GM23338 (cell line): Measurements from ENCODE around the gene TRPM1. TPM values are rescaled to one million over a fixed set of nuclear protein-coding genes. Genes with fewer than 3 reads are reported as not detected.
A peak's percentile ranks its signal among the peaks of the same experiment; 100 is the strongest.

Experiments used
- ATAC-seq: fragments of 200-7000 bp; cut with Tn5 transposase; 3 replicates; pipeline ENCODE4 v1.9.1; 2020
- DNase-seq: peaks from one replicate; pipeline ENCODE4 v3.0.0-alpha.2; 2015; ENCODE audit warnings: low spot score
- H2AFZ ChIP-seq: fragments of 200-600 bp; sonication (generic); 2 replicates; pipeline ENCODE4 v1.8.0; 2016; ENCODE audit warnings: antibody characterized with exemption, mild to moderate bottlenecking, moderate library complexity
- H3F3A ChIP-seq: fragments of 200-600 bp; sonication (generic); replicated peaks from 2 replicates; pipeline ENCODE4 v1.8.0; 2017; ENCODE audit warnings: antibody characterized with exemption, mixed run types, low read depth
- H3K27ac ChIP-seq: fragments of 200-600 bp; sonication (generic); 2 replicates; pipeline ENCODE4 v1.6.1; 2016; ENCODE audit warnings: low read depth
- H3K27me3 ChIP-seq: fragments of 200-600 bp; sonication (generic); 2 replicates; pipeline ENCODE4 v1.8.0; 2016; ENCODE audit warnings: mild to moderate bottlenecking, mixed run types, moderate library complexity; ENCODE audit not compliant: insufficient read depth
- H3K36me3 ChIP-seq: fragments of 200-600 bp; sonication (generic); 2 replicates; pipeline ENCODE4 v1.8.0; 2016; ENCODE audit warnings: mild to moderate bottlenecking; ENCODE audit not compliant: insufficient read depth
- H3K4me1 ChIP-seq: fragments of 200-600 bp; sonication (generic); 2 replicates; pipeline ENCODE4 v1.8.0; 2016; ENCODE audit warnings: mild to moderate bottlenecking, moderate library complexity; ENCODE audit not compliant: insufficient read depth
- H3K4me2 ChIP-seq: fragments of 200-600 bp; sonication (generic); 2 replicates; pipeline ENCODE4 v1.7.1; 2017; ENCODE audit warnings: mixed run types
- H3K4me3 ChIP-seq: fragments of 200-600 bp; sonication (generic); 2 replicates; pipeline ENCODE4 v1.6.1; 2016; ENCODE audit warnings: mixed run types
- H3K79me2 ChIP-seq: fragments of 200-600 bp; sonication (generic); replicated peaks from 2 replicates; pipeline ENCODE4 v1.8.0; 2017; ENCODE audit warnings: mild to moderate bottlenecking; ENCODE audit not compliant: insufficient read depth
- H3K9me2 ChIP-seq: fragments of 200-600 bp; sonication (generic); 2 replicates; pipeline ENCODE4 v1.8.0; 2017; ENCODE audit not compliant: insufficient read depth
- H4K20me1 ChIP-seq: fragments of 200-600 bp; sonication (generic); replicated peaks from 2 replicates; pipeline ENCODE4 v1.8.0; 2017; ENCODE audit warnings: mild to moderate bottlenecking; ENCODE audit not compliant: insufficient read depth
- H3K27ac Mint-ChIP-seq: 2 replicates; pipeline ENCODE4 v1.8.0; 2020; ENCODE audit warnings: inconsistent platforms, mild to moderate bottlenecking, moderate library complexity, mixed read lengths
- H3K27me3 Mint-ChIP-seq: 3 replicates; pipeline ENCODE4 v1.8.0; 2022; ENCODE audit warnings: low read depth, mild to moderate bottlenecking, moderate library complexity, mixed read lengths, inconsistent platforms; ENCODE audit not compliant: insufficient read depth, poor library complexity
- H3K36me3 Mint-ChIP-seq: 3 replicates; pipeline ENCODE4 v1.8.0; 2021; ENCODE audit warnings: low read depth, mild to moderate bottlenecking, inconsistent platforms, moderate library complexity, mixed read lengths
- H3K4me1 Mint-ChIP-seq: 3 replicates; pipeline ENCODE4 v1.8.0; 2020; ENCODE audit warnings: mild to moderate bottlenecking, inconsistent platforms, mixed read lengths
- H3K4me3 Mint-ChIP-seq: 3 replicates; pipeline ENCODE4 v1.8.0; 2021; ENCODE audit warnings: moderate library complexity, mild to moderate bottlenecking, inconsistent platforms, mixed read lengths
- H3K9me3 Mint-ChIP-seq: 3 replicates; pipeline ENCODE4 v1.8.0; 2020; ENCODE audit warnings: moderate library complexity, mild to moderate bottlenecking, inconsistent platforms, mixed read lengths
- CREB1 ChIP-seq: fragments of 250-450 bp; sonication (Bioruptor Pico); IDR thresholded peaks from 2 replicates; pipeline ENCODE4 v1.5.0; 2020; ENCODE audit warnings: low read depth, mild to moderate bottlenecking, moderate library complexity
- EZH2 ChIP-seq: fragments of 200-600 bp; sonication (generic); IDR thresholded peaks from one replicate; pipeline ENCODE4 v1.8.0; 2017; ENCODE audit warnings: antibody characterized with exemption, mild to moderate bottlenecking, low read depth; ENCODE audit not compliant: unreplicated experiment
- STAT1 ChIP-seq: IDR thresholded peaks from one replicate; pipeline ENCODE4 v1.6.1; 2016; ENCODE audit warnings: antibody characterized with exemption; ENCODE audit not compliant: unreplicated experiment
- ZNF462 ChIP-seq: fragments of 250-450 bp; sonication (Bioruptor Pico); IDR thresholded peaks from 2 replicates; pipeline ENCODE4 v1.5.0; 2020; ENCODE audit warnings: mild to moderate bottlenecking, moderate library complexity
- polyA plus RNA-seq: library from polyadenylated mRNA; unstranded; fragments of >200 nt; fragmentation: Nextera tagmentation; extraction: Ambion mirVana; gene quantifications from 2 replicates; pipeline ENCODE4 v1.2.1, GENCODE V29; 2016
- total RNA-seq: library from RNA; depleted of rRNA; stranded (reverse); fragments of >200 nt; shearing (Covaris generic); gene quantifications from 2 replicates; pipeline ENCODE4 v1.2.3, GENCODE V29; 2014
- TF ChIP-seq, protein P1 (sequence below): IDR thresholded peaks from one replicate; pipeline ENCODE4 v1.6.1; 2018; ENCODE audit warnings: antibody characterized with exemption; ENCODE audit not compliant: unreplicated experiment

TRPM1 gene
- total and polyA plus RNA-seq, 2 experiments from 2014 or later = 0.19 TPM; not detected in 1

DNA sequence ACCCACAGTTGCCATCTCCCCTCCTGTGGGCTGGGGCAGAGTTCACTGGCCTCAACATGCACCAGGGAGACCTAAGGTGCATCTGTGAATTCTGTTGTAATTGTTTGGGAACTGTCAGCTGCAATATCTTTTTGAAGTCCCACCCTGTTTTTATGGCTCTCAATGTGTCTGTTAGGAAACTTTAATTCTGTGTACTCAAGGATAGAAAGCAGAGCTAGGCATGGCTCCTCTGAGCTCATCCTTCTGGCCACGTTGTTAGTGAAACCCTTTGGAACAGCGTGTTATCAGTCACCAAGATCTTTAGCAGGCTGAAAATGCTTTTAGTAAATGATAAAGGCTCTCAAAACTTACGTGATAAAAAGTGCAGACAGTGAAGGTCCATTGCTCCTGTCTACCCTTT, 76.5 kb downstream of the TRPM1 start (continued):
- TF ChIP-seq STAT1 (no peak), EZH2 (no peak)

- Histone ChIP-seq H3K27ac (peak overlapping the region; percentile 81), H3F3A (no peaks in the 10 kb centered on the region), H4K20me1 (no peaks in the 10 kb centered on the region), H2AFZ (no peak overlapping the region), H3K4me3 (no peak overlapping the region), H3K9me2 (no peaks in the 10 kb centered on the region; the same call in 1 of the 2 replicates), H3K4me1 (peaks cover 16% of the 10 kb centered on the region), H3K36me3 (no peaks in the 10 kb centered on the region), H3K79me2 (no peaks in the 10 kb centered on the region), H3K27me3 (no peaks in the 10 kb centered on the region), H3K4me2 (no peak overlapping the region)
- H3K4me1 Mint-ChIP-seq = peaks cover 28% of the 10 kb centered on the region
- TF ChIP-seq CREB1 (CRISPR knock-in tag) (peak; percentile 54), ZNF462 (peak; percentile 27; the same call in 1 of the 2 replicates)
- TF ChIP-seq, protein P1, sequence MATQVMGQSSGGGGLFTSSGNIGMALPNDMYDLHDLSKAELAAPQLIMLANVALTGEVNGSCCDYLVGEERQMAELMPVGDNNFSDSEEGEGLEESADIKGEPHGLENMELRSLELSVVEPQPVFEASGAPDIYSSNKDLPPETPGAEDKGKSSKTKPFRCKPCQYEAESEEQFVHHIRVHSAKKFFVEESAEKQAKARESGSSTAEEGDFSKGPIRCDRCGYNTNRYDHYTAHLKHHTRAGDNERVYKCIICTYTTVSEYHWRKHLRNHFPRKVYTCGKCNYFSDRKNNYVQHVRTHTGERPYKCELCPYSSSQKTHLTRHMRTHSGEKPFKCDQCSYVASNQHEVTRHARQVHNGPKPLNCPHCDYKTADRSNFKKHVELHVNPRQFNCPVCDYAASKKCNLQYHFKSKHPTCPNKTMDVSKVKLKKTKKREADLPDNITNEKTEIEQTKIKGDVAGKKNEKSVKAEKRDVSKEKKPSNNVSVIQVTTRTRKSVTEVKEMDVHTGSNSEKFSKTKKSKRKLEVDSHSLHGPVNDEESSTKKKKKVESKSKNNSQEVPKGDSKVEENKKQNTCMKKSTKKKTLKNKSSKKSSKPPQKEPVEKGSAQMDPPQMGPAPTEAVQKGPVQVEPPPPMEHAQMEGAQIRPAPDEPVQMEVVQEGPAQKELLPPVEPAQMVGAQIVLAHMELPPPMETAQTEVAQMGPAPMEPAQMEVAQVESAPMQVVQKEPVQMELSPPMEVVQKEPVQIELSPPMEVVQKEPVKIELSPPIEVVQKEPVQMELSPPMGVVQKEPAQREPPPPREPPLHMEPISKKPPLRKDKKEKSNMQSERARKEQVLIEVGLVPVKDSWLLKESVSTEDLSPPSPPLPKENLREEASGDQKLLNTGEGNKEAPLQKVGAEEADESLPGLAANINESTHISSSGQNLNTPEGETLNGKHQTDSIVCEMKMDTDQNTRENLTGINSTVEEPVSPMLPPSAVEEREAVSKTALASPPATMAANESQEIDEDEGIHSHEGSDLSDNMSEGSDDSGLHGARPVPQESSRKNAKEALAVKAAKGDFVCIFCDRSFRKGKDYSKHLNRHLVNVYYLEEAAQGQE = no peak
- DNase-seq (peak; percentile 87), ATAC-seq (peak; percentile 87)
- H3K9me3 Mint-ChIP-seq = no peaks in the 10 kb centered on the region
- peak overlapping the region; percentile 22 for H3K27ac Mint-ChIP-seq
- peaks cover 3% of the 10 kb centered on the region for H3K27me3 Mint-ChIP-seq
- H3K36me3 Mint-ChIP-seq = no peaks in the 10 kb centered on the region
- peak overlapping the region; percentile 17; the same call in 1 of the 3 replicates for H3K4me3 Mint-ChIP-seq
These were observed 77.2 kb downstream of the TRPM1 start for GRCh38 chr15:31024330-31024729.
